PC-9 (cell line): ENCODE data around the gene LTO1. TPM values are rescaled to one million over a fixed set of nuclear protein-coding genes. Genes with fewer than 3 reads are reported as not detected.

Experiments used
- BruUV-seq: library from RNA; stranded (reverse); fragments of 400-500 nt; replicated peaks from 2 replicates; lab custom pipeline; 2021; lab: Mats Ljungman, UMichigan
- CTCF ChIA-PET: fragments of 300-600 bp; sonication (Branson Sonifier 250); formaldehyde crosslinking; loops from one replicate; lab custom pipeline; 2022; ENCODE audit warnings: antibody characterized with exemption; lab: Charles Lee
- POLR2A ChIA-PET: fragments of 300-600 bp; sonication (Branson Sonifier 250); formaldehyde crosslinking; loops from one replicate; lab custom pipeline; 2022; ENCODE audit warnings: antibody characterized with exemption; ENCODE audit not compliant: unreplicated experiment; lab: Charles Lee
- DNase-seq, 2 experiments: peaks; one replicate each; pipeline versions ENCODE4 v3.0.0 to v3.0.0-alpha.2; 2015 to 2022; ENCODE audit warnings: mixed read lengths in 1 of 2
- H2AFZ ChIP-seq: fragments of 200-600 bp; sonication (generic); 2 replicates; pipeline ENCODE4 v1.8.1; 2017; ENCODE audit warnings: antibody characterized with exemption
- H3F3A ChIP-seq: fragments of 200-600 bp; sonication (generic); 2 replicates; pipeline ENCODE4 v1.8.1; 2017; ENCODE audit warnings: antibody characterized with exemption, mild to moderate bottlenecking, low read depth; ENCODE audit not compliant: insufficient read depth
- H3K27ac ChIP-seq: fragments of 200-600 bp; sonication (generic); 2 replicates; pipeline ENCODE4 v1.6.1; 2016; ENCODE audit warnings: mixed run types
- H3K27me3 ChIP-seq: fragments of 200-600 bp; sonication (generic); 2 replicates; pipeline ENCODE4 v1.6.1; 2016; ENCODE audit warnings: low read depth, mixed run types; ENCODE audit not compliant: insufficient read depth
- H3K36me3 ChIP-seq: fragments of 200-600 bp; sonication (generic); 2 replicates; pipeline ENCODE4 v1.6.1; 2016; ENCODE audit warnings: low read depth, mixed run types
- H3K4me1 ChIP-seq: fragments of 200-600 bp; sonication (generic); replicated peaks from 2 replicates; pipeline ENCODE4 v1.6.1; 2016; ENCODE audit warnings: mixed run types; ENCODE audit not compliant: insufficient read depth
- H3K4me2 ChIP-seq: fragments of 200-600 bp; sonication (generic); 2 replicates; pipeline ENCODE4 v1.6.1; 2017; ENCODE audit warnings: mixed run types
- H3K4me3 ChIP-seq: fragments of 200-600 bp; sonication (generic); 2 replicates; pipeline ENCODE4 v1.6.1; 2016; ENCODE audit warnings: mixed run types
- H3K79me2 ChIP-seq: fragments of 200-600 bp; sonication (generic); 2 replicates; pipeline ENCODE4 v1.6.1; 2017; ENCODE audit warnings: low read depth, mixed run types
- H3K9me2 ChIP-seq: fragments of 200-600 bp; sonication (generic); 2 replicates; pipeline ENCODE4 v1.8.1; 2017; ENCODE audit warnings: mild to moderate bottlenecking; ENCODE audit not compliant: insufficient read depth
- H3K9me3 ChIP-seq: fragments of 200-600 bp; sonication (generic); 2 replicates; pipeline ENCODE4 v1.8.1; 2016; ENCODE audit warnings: low read depth; ENCODE audit not compliant: insufficient read depth
- H4K20me1 ChIP-seq: fragments of 200-600 bp; sonication (generic); 2 replicates; pipeline ENCODE4 v1.8.1; 2017; ENCODE audit not compliant: insufficient read depth
- EZH2 ChIP-seq: fragments of 200-600 bp; sonication (generic); IDR thresholded peaks from 2 replicates; pipeline ENCODE4 v1.8.0; 2017; ENCODE audit warnings: antibody characterized with exemption, low read depth
- intact Hi-C: fragments of 100-400 bp; cut with micrococcal nuclease; formaldehyde crosslinking; loops from one replicate; pipeline ENCODE4 v1.10.0; 2022; ENCODE audit not compliant: unreplicated experiment
- total RNA-seq: library from RNA; stranded (reverse); gene quantifications from 2 replicates; pipeline ENCODE4 v1.2.3, GENCODE V29; 2021
- TF ChIP-seq, protein P1 (sequence below): fragments of 200-600 bp; sonication (generic); conservative IDR thresholded peaks from 2 replicates; pipeline ENCODE4 v1.6.1; 2017; ENCODE audit warnings: mixed run types, antibody characterized with exemption, mild to moderate bottlenecking, moderate library complexity

LTO1 gene
- total RNA-seq, 1 experiment from 2014 or later, result 41.1 TPM

DNA sequence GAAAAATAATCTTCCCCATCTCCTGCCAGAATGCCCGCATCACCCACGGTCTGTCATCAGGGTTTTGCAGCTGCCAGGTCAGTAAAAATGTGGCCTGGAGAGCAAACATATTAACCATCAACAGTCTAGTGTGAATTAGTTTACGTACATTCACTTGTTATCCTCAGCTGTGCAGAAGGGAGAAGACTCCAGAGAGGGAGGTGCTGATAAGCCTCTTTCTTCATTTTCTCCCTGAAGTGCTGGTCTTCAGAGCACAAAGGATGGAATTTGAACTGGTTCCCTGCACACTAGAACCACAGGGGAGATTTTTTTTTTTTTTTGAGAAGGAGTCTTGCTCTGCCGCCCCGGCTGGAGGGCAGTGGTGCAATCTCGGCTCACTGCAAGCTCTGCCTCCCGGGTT is 20.4 kb upstream of the LTO1 start:
- H3K79me2 ChIP-seq, result no peaks in the 10 kb centered on the region
- no peak overlapping the region for H3K4me3 ChIP-seq
- peaks cover 51% of the 10 kb centered on the region for H3K4me1 ChIP-seq
- H3K27me3 ChIP-seq, result no peaks in the 10 kb centered on the region
- H3K9me3 ChIP-seq, result peaks cover 6% of the 10 kb centered on the region; the same call in 1 of the 2 replicates
- no TSS peak for BruUV-seq
- intact Hi-C loops, result no loop called here
- CTCF ChIA-PET, result no interaction called here
- H3K4me2 ChIP-seq, result no peak overlapping the region
- no peak overlapping the region for H2AFZ ChIP-seq
- POLR2A ChIA-PET, result interaction anchor here (0.6 kb wide), 1 partner anchor 687 kb away, joined by 3 read pairs; no protein-coding TSS in a partner anchor
- H4K20me1 ChIP-seq, result no peaks in the 10 kb centered on the region
- no peak overlapping the region for H3K27ac ChIP-seq
- DNase-seq, result peak in 1 of 2 experiments; percentile 9
- no peaks in the 10 kb centered on the region for H3K9me2 ChIP-seq
- TF ChIP-seq, protein P1, sequence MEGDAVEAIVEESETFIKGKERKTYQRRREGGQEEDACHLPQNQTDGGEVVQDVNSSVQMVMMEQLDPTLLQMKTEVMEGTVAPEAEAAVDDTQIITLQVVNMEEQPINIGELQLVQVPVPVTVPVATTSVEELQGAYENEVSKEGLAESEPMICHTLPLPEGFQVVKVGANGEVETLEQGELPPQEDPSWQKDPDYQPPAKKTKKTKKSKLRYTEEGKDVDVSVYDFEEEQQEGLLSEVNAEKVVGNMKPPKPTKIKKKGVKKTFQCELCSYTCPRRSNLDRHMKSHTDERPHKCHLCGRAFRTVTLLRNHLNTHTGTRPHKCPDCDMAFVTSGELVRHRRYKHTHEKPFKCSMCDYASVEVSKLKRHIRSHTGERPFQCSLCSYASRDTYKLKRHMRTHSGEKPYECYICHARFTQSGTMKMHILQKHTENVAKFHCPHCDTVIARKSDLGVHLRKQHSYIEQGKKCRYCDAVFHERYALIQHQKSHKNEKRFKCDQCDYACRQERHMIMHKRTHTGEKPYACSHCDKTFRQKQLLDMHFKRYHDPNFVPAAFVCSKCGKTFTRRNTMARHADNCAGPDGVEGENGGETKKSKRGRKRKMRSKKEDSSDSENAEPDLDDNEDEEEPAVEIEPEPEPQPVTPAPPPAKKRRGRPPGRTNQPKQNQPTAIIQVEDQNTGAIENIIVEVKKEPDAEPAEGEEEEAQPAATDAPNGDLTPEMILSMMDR, result no peak
- no peak for TF ChIP-seq EZH2
- peaks cover 27% of the 10 kb centered on the region for H3F3A ChIP-seq
- no peaks in the 10 kb centered on the region for H3K36me3 ChIP-seq

DNA sequence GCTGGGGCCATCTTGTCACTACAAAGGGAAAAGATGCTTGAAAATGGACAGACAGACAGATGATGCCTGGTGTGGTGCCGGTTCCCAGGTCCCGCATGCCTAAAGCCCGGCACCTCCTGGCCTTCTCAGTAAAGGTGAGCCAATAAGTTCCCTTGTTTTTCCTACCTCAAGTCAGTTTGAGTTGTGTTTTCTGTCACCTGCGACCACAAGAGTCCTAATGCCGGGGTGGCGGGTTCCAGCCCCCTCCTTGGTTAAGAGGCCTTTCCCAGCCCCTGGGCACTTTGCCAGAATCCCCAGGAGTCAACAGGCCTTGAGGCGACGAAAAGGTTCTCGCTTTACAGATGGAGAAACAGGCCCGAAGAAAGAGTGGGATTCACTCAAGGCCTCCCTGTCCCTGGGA is 19.6 kb upstream of the LTO1 start:
- Histone ChIP-seq H2AFZ (no peak overlapping the region), H3K27ac (no peak overlapping the region), H3K4me1 (peaks cover 51% of the 10 kb centered on the region), H3K9me2 (no peaks in the 10 kb centered on the region), H3K4me2 (no peak overlapping the region), H3K4me3 (no peak overlapping the region), H3K27me3 (no peaks in the 10 kb centered on the region), H4K20me1 (no peaks in the 10 kb centered on the region), H3K36me3 (no peaks in the 10 kb centered on the region), H3K9me3 (peaks cover 6% of the 10 kb centered on the region; the same call in 1 of the 2 replicates), H3F3A (peaks cover 29% of the 10 kb centered on the region), H3K79me2 (no peaks in the 10 kb centered on the region)
- TF ChIP-seq EZH2, result no peak
- TF ChIP-seq, protein P1, result no peak
- ChIA-PET POLR2A (interaction anchor here (0.6 kb wide), 1 partner anchor 686 kb away, joined by 3 read pairs; no protein-coding TSS in a partner anchor), CTCF (no interaction called here)
- DNase-seq, result peak in 1 of 2 experiments; percentile 33
- intact Hi-C loops, result no loop called here
- BruUV-seq, result no TSS peak

DNA sequence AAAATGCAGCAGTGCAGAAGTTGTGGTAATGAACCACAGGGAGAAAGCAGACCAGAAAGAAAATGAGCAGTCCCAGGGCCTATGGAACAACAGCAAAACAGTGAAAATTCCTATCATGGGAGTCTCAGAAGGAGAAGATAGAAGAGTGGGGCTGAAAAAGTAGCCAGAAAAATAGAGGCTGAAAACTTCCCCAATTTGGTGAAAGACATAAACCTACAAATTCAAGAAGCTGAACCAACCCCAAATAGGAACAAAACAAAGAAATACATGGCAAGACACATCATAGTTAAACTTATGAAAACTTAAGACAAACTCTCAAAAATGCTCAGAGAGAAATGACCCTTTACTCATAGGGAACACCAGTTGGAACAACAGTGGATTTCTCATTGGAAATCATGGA is 17.3 kb upstream of the LTO1 start:
- no peaks in the 10 kb centered on the region for H3K79me2 ChIP-seq
- no peaks in the 10 kb centered on the region for H4K20me1 ChIP-seq
- peak in 1 of 2 experiments; percentile 24 for DNase-seq
- no peak overlapping the region for H3K4me3 ChIP-seq
- TF ChIP-seq EZH2, result no peak
- TF ChIP-seq, protein P1, result no peak
- POLR2A ChIA-PET, result interaction anchor here (0.6 kb wide), 1 partner anchor 750 kb away, joined by 5 read pairs; no protein-coding TSS in a partner anchor
- H2AFZ ChIP-seq, result no peak overlapping the region
- peaks cover 6% of the 10 kb centered on the region; the same call in 1 of the 2 replicates for H3K9me3 ChIP-seq
- BruUV-seq, result no TSS peak
- H3K4me2 ChIP-seq, result no peak overlapping the region
- CTCF ChIA-PET, result interaction anchor here (0.6 kb wide), 1 partner anchor 894 kb away, joined by 12 read pairs; no protein-coding TSS in a partner anchor
- no peaks in the 10 kb centered on the region for H3K36me3 ChIP-seq
- H3K9me2 ChIP-seq, result no peaks in the 10 kb centered on the region
- H3K27me3 ChIP-seq, result no peaks in the 10 kb centered on the region
- intact Hi-C loops, result no loop called here
- peaks cover 68% of the 10 kb centered on the region for H3K4me1 ChIP-seq
- H3K27ac ChIP-seq, result peak overlapping the region; percentile 98
- peaks cover 31% of the 10 kb centered on the region for H3F3A ChIP-seq
